Stimulated activated CD8-positive, alpha-beta memory T cell treated with anti-CD3 and anti-CD28 coated beads, Interleukin-7, amount 100 ng/mL, for 4 hours (primary cell): ENCODE data around the gene RNF166.

Experiments
- DNase-seq, 2 donors: peaks; one replicate each; pipeline ENCODE4 v3.0.0-alpha.2; 2020; ENCODE audit warnings: low read depth in 2 of 2

RNF166 gene

GRCh38 chr16:88723911-88724310 lies 17.7 kb upstream of the RNF166 start:
- DNase-seq: no peak

- DNase-seq: no peak
These were observed 17.3 kb upstream of the RNF166 start for GRCh38 chr16:88723507-88723887.

- no peak for DNase-seq
These were observed 16.7 kb upstream of the RNF166 start for GRCh38 chr16:88722784-88723506.

- no peak for DNase-seq
These were observed 15.9 kb upstream of the RNF166 start for GRCh38 chr16:88721815-88722755.

- no peak for DNase-seq
These were observed 15.0 kb upstream of the RNF166 start for GRCh38 chr16:88721236-88721635.

GRCh38 chr16:88720396-88720970 lies 14.3 kb upstream of the RNF166 start:
- no peak for DNase-seq

GRCh38 chr16:88719933-88720296 lies 13.7 kb upstream of the RNF166 start:
- DNase-seq: no peak

GRCh38 chr16:88719267-88719932 lies 13.2 kb upstream of the RNF166 start:
- no peak for DNase-seq

- no peak for DNase-seq
These were observed 12.0 kb upstream of the RNF166 start for GRCh38 chr16:88718178-88718577.

GRCh38 chr16:88716601-88717001 lies 10.4 kb upstream of the RNF166 start:
- DNase-seq: no peak

GRCh38 chr16:88716201-88716600 lies 10.0 kb upstream of the RNF166 start:
- DNase-seq: no peak

GRCh38 chr16:88715312-88716190 lies 9.3 kb upstream of the RNF166 start:
- no peak for DNase-seq

- DNase-seq: no peak
These were observed 8.5 kb upstream of the RNF166 start for GRCh38 chr16:88714420-88715302.

GRCh38 chr16:88713568-88714419 lies 7.6 kb upstream of the RNF166 start:
- DNase-seq: no peak

- DNase-seq: no peak
These were observed 6.8 kb upstream of the RNF166 start for GRCh38 chr16:88713054-88713453.

GRCh38 chr16:88712362-88712979 lies 6.3 kb upstream of the RNF166 start:
- DNase-seq: no peak

GRCh38 chr16:88711750-88712340 lies 5.6 kb upstream of the RNF166 start:
- no peak for DNase-seq

GRCh38 chr16:88710556-88710955 lies 4.3 kb upstream of the RNF166 start:
- DNase-seq: no peak
